22Rv1 (cell line): ENCODE results near the gene TNFRSF1B.

ENCODE experiments used
- CTCF ChIP-seq: fragments of 450-650 bp; IDR thresholded peaks from 2 replicates; pipeline ENCODE4 v1.5.1; 2017; ENCODE audit warnings: mild to moderate bottlenecking
- ZFX ChIP-seq: fragments of 450-650 bp; IDR thresholded peaks from 2 replicates; pipeline ENCODE4 v1.6.1; 2017; ENCODE audit warnings: antibody characterized with exemption, borderline replicate concordance

GRCh38 chr1:12135612-12136011, 31.2 kb upstream of the TNFRSF1B start:
- TF ChIP-seq CTCF (no peak), ZFX (no peak)
